Liver (tissue), 3 donors: ENCODE measurements around the gene SDF4.

Experiments used
- EGR1 ChIP-seq, 2 donors: IDR thresholded peaks; 2 replicates each; pipeline ENCODE4 v1.6.1; 2016 to 2018; ENCODE audit warnings: antibody characterized with exemption in 2 of 2, low read depth in 2 of 2
- GABPA ChIP-seq, 2 donors: IDR thresholded peaks in 1 of 2; conservative IDR thresholded peaks in 1 of 2; 2 replicates each; pipeline ENCODE4 v1.6.1; 2016; ENCODE audit warnings: antibody characterized with exemption in 2 of 2, mild to moderate bottlenecking in 1 of 2, moderate library complexity in 1 of 2
- RAD21 ChIP-seq, 2 donors: IDR thresholded peaks; 2 replicates each; pipeline ENCODE4 v1.6.1; 2016; ENCODE audit warnings: antibody characterized with exemption in 2 of 2, mild to moderate bottlenecking in 2 of 2
- RXRA ChIP-seq, 2 donors: IDR thresholded peaks; 2 replicates each; pipeline ENCODE4 v1.6.1; 2017 to 2018; ENCODE audit warnings: antibody characterized with exemption in 2 of 2, mild to moderate bottlenecking in 1 of 2
- TAF1 ChIP-seq: conservative IDR thresholded peaks from 2 replicates; pipeline ENCODE4 v1.6.1; 2016; ENCODE audit warnings: antibody characterized with exemption, mild to moderate bottlenecking
- YY1 ChIP-seq: IDR thresholded peaks from 2 replicates; pipeline ENCODE4 v1.6.1; 2016; ENCODE audit warnings: antibody characterized with exemption, mild to moderate bottlenecking
- TF ChIP-seq, protein P1 (sequence below): fragments of 150-350 bp; IDR thresholded peaks from 2 replicates; pipeline ENCODE4 v1.5.1; 2017; ENCODE audit warnings: improper control_type of control experiment, low read depth, low read length; ENCODE audit not compliant: missing input control
- TF ChIP-seq, protein P2 (sequence below): IDR thresholded peaks from 2 replicates; pipeline ENCODE4 v1.6.1; 2016; ENCODE audit warnings: antibody characterized with exemption
- TF ChIP-seq, protein P3 (sequence below): IDR thresholded peaks from 2 replicates; pipeline ENCODE4 v1.6.1; 2016; ENCODE audit warnings: antibody characterized with exemption, mild to moderate bottlenecking
- TF ChIP-seq, protein P4 (sequence below): IDR thresholded peaks from 2 replicates; pipeline ENCODE4 v1.6.1; 2016; ENCODE audit warnings: antibody characterized with exemption
- donor health status: healthy.
- donor health status: healthy.

DNA sequence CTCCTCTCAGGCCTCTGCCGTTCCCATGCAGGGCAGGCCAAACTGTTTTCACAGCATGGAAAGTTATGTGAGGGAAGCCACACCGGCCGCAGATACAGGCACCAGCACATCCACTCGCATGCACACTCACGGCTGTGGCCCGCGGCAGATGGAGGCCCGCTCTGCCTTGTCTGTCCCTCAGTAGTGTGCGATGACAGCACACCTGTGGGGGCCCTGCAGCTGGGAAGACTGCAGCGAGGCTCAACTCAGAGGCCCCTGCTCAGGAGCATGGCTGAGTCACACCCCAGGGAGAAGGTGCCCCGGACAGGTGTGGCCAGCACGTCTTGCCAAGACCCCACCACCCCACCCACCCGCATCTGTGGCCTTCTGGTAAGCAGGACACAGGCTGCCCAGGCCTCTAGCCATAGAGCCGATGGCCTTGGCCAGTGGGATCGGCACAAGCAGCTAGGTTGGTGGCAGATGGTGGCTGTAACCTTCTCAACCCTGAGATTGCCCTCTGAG is 43.2 kb upstream of the SDF4 start:
- TF ChIP-seq, protein P1, sequence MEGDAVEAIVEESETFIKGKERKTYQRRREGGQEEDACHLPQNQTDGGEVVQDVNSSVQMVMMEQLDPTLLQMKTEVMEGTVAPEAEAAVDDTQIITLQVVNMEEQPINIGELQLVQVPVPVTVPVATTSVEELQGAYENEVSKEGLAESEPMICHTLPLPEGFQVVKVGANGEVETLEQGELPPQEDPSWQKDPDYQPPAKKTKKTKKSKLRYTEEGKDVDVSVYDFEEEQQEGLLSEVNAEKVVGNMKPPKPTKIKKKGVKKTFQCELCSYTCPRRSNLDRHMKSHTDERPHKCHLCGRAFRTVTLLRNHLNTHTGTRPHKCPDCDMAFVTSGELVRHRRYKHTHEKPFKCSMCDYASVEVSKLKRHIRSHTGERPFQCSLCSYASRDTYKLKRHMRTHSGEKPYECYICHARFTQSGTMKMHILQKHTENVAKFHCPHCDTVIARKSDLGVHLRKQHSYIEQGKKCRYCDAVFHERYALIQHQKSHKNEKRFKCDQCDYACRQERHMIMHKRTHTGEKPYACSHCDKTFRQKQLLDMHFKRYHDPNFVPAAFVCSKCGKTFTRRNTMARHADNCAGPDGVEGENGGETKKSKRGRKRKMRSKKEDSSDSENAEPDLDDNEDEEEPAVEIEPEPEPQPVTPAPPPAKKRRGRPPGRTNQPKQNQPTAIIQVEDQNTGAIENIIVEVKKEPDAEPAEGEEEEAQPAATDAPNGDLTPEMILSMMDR = no peak
- TF ChIP-seq TAF1 (no peak), GABPA (IDR thresholded peaks at IDR 0.05 in 1 of 2, conservative IDR thresholded peaks at IDR 0.05 in 1 of 2) (no peak), EGR1 (IDR thresholded peaks at IDR 0.05; ENCODE audit: low read depth in 2 of 2) (no peak), RXRA (IDR thresholded peaks at IDR 0.05) (no peak), RAD21 (IDR thresholded peaks at IDR 0.05) (no peak), YY1 (no peak)
- TF ChIP-seq, protein P2, sequence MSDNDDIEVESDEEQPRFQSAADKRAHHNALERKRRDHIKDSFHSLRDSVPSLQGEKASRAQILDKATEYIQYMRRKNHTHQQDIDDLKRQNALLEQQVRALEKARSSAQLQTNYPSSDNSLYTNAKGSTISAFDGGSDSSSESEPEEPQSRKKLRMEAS = no peak
- TF ChIP-seq, protein P3, sequence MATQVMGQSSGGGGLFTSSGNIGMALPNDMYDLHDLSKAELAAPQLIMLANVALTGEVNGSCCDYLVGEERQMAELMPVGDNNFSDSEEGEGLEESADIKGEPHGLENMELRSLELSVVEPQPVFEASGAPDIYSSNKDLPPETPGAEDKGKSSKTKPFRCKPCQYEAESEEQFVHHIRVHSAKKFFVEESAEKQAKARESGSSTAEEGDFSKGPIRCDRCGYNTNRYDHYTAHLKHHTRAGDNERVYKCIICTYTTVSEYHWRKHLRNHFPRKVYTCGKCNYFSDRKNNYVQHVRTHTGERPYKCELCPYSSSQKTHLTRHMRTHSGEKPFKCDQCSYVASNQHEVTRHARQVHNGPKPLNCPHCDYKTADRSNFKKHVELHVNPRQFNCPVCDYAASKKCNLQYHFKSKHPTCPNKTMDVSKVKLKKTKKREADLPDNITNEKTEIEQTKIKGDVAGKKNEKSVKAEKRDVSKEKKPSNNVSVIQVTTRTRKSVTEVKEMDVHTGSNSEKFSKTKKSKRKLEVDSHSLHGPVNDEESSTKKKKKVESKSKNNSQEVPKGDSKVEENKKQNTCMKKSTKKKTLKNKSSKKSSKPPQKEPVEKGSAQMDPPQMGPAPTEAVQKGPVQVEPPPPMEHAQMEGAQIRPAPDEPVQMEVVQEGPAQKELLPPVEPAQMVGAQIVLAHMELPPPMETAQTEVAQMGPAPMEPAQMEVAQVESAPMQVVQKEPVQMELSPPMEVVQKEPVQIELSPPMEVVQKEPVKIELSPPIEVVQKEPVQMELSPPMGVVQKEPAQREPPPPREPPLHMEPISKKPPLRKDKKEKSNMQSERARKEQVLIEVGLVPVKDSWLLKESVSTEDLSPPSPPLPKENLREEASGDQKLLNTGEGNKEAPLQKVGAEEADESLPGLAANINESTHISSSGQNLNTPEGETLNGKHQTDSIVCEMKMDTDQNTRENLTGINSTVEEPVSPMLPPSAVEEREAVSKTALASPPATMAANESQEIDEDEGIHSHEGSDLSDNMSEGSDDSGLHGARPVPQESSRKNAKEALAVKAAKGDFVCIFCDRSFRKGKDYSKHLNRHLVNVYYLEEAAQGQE = no peak
- TF ChIP-seq, protein P4, sequence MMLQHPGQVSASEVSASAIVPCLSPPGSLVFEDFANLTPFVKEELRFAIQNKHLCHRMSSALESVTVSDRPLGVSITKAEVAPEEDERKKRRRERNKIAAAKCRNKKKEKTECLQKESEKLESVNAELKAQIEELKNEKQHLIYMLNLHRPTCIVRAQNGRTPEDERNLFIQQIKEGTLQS = no peak
